Endothelial cell of umbilical vein (primary cell): Measurements from ENCODE around the gene UST. TPM values are rescaled to one million over a fixed set of nuclear protein-coding genes. Genes with fewer than 3 reads are reported as not detected.

ENCODE experiments used
- BruUV-seq: library from RNA; stranded (reverse); fragments of 400-500 nt; replicated peaks from 2 replicates; lab custom pipeline; 2021; lab: Mats Ljungman, UMichigan
- CTCF ChIA-PET: fragments of 300-600, 350-600 bp; sonication (Branson Sonifier 250); formaldehyde crosslinking; loops from one replicate; lab custom pipeline; 2021; ENCODE audit warnings: antibody characterized with exemption, inconsistent platforms; lab: Charles Lee
- POLR2A ChIA-PET: fragments of 300-600, 350-600 bp; sonication (Branson Sonifier 250); formaldehyde crosslinking; loops from one replicate; lab custom pipeline; 2021; ENCODE audit warnings: antibody characterized with exemption, inconsistent platforms; lab: Charles Lee
- DNase-seq: peaks from one replicate; pipeline ENCODE4 v3.0.0-alpha.2; 2011; ENCODE audit warnings: low read depth, low spot score
- FAIRE-seq: peaks from 2 replicates; lab custom pipeline; 2011; peaks lifted over from hg19 to GRCh38; lab: Jason Lieb, UNC
- H2AFZ ChIP-seq: 2 replicates; pipeline ENCODE4 v1.6.0; 2012; ENCODE audit warnings: low read depth, low read length, control low read depth, inconsistent platforms
- H3K27ac ChIP-seq: 2 replicates; pipeline ENCODE4 v1.5.1; 2011; ENCODE audit warnings: low read depth, mild to moderate bottlenecking, control low read depth, low read length, moderate library complexity; ENCODE audit not compliant: insufficient read depth
- H3K27me3 ChIP-seq, 2 experiments: 2 replicates each; pipeline versions ENCODE4 v1.6.0 to v1.6.1; 2011; ENCODE audit warnings: low read length in 2 of 2, mixed read lengths in 1 of 2; ENCODE audit not compliant: control insufficient read depth in 2 of 2, insufficient read depth in 2 of 2
- H3K36me3 ChIP-seq, 2 experiments: 2 replicates in 1 of 2; 3 replicates in 1 of 2; pipeline ENCODE4 v1.5.1; 2011; ENCODE audit warnings: low read length in 2 of 2, mild to moderate bottlenecking in 1 of 2, moderate library complexity in 1 of 2; ENCODE audit not compliant: control insufficient read depth in 2 of 2, insufficient read depth in 2 of 2; ENCODE audit errors: extremely low read depth in 1 of 2
- H3K4me1 ChIP-seq: 3 replicates; pipeline ENCODE4 v1.5.1; 2011; ENCODE audit warnings: mild to moderate bottlenecking, low read length; ENCODE audit not compliant: control insufficient read depth, insufficient read depth; ENCODE audit errors: extremely low read depth
- H3K4me2 ChIP-seq: 2 replicates; pipeline ENCODE4 v1.6.1; 2011; ENCODE audit warnings: low read length, control low read depth, mixed read lengths; ENCODE audit not compliant: insufficient read depth
- H3K4me3 ChIP-seq, 3 experiments: fragments of 200-600 bp in 1 of 3; sonication (generic), shearing (Covaris generic) in 1 of 3; replicated peaks in 1 of 3; 2 replicates each; pipeline ENCODE4 v1.5.1; 2011 to 2016; ENCODE audit warnings: control low read depth in 3 of 3, low read length in 3 of 3, mild to moderate bottlenecking in 2 of 3, inconsistent platforms in 1 of 3, low read depth in 1 of 3, moderate library complexity in 1 of 3; ENCODE audit not compliant: insufficient read depth in 1 of 3
- H3K79me2 ChIP-seq: 2 replicates; pipeline ENCODE4 v1.6.0; 2012; ENCODE audit warnings: low read length, inconsistent platforms; ENCODE audit not compliant: control insufficient read depth, insufficient read depth
- H3K9ac ChIP-seq: replicated peaks from 2 replicates; pipeline ENCODE3; 2011; ENCODE audit warnings: low read length, control low read depth; ENCODE audit not compliant: insufficient read depth; ENCODE audit errors: extremely low read depth
- H3K9me1 ChIP-seq: replicated peaks from 3 replicates; pipeline ENCODE4 v1.6.0; 2011; ENCODE audit warnings: mild to moderate bottlenecking, low read length; ENCODE audit not compliant: control insufficient read depth, insufficient read depth; ENCODE audit errors: extremely low read depth
- H3K9me3 ChIP-seq: replicated peaks from 2 replicates; pipeline ENCODE4 v1.5.1; 2012; ENCODE audit warnings: low read length, inconsistent platforms; ENCODE audit not compliant: control insufficient read depth, insufficient read depth
- H4K20me1 ChIP-seq: replicated peaks from 2 replicates; pipeline ENCODE3; 2011; ENCODE audit warnings: mild to moderate bottlenecking, low read length; ENCODE audit not compliant: control insufficient read depth, insufficient read depth; ENCODE audit errors: extremely low read depth
- EZH2 ChIP-seq: IDR thresholded peaks from 2 replicates; pipeline ENCODE4 v1.6.1; 2012; ENCODE audit warnings: borderline replicate concordance, low read depth, mild to moderate bottlenecking, moderate library complexity, low read length, inconsistent platforms; ENCODE audit not compliant: severe bottlenecking
- FOS ChIP-seq: IDR thresholded peaks from 2 replicates; pipeline ENCODE4 v1.6.1; 2011; ENCODE audit warnings: mild to moderate bottlenecking, low read length, moderate library complexity, borderline replicate concordance; ENCODE audit not compliant: insufficient read depth
- GATA2 ChIP-seq: IDR thresholded peaks from 2 replicates; pipeline ENCODE4 v1.7.0; 2011; ENCODE audit warnings: low read depth, mild to moderate bottlenecking, moderate library complexity, mixed read lengths, low read length; ENCODE audit not compliant: insufficient read length, insufficient read depth
- JUN ChIP-seq: IDR thresholded peaks from 2 replicates; pipeline ENCODE4 v1.6.1; 2011; ENCODE audit warnings: borderline replicate concordance, low read depth; ENCODE audit not compliant: insufficient read length, insufficient read depth
- MAX ChIP-seq: IDR thresholded peaks from 2 replicates; pipeline ENCODE4 v1.6.1; 2011; ENCODE audit not compliant: insufficient read depth, insufficient read length
- MYC ChIP-seq: IDR thresholded peaks from one replicate; pipeline ENCODE4 v1.6.1; 2011; ENCODE audit warnings: mild to moderate bottlenecking, low read depth, low read length
- POLR2A ChIP-seq: IDR thresholded peaks from 2 replicates; pipeline ENCODE4 v1.6.1; 2012; ENCODE audit warnings: low read depth, mild to moderate bottlenecking, control low read depth, low read length
- POLR2AphosphoS5 ChIP-seq: IDR thresholded peaks from 2 replicates; pipeline ENCODE4 v1.6.1; 2012; ENCODE audit warnings: low read depth, mild to moderate bottlenecking, control low read depth, low read length, moderate library complexity; ENCODE audit not compliant: insufficient read depth
- dilution Hi-C: fragments of 300-500 bp; cut with MboI; formaldehyde crosslinking; loops from one replicate; pipeline ENCODE4 v1.15.0; 2019; ENCODE audit warnings: low sequenced_read_pairs; ENCODE audit not compliant: extremely low pct_ligation_motif_present
- intact Hi-C: fragments of 100-400 bp; cut with micrococcal nuclease; formaldehyde crosslinking; loops from one replicate; pipeline ENCODE4 v1.10.0; 2022
- polyA plus RNA-seq, 4 experiments: library from polyadenylated mRNA; depleted of rRNA in 3 of 4; stranded (reverse) in 3 of 4; unstranded in 1 of 4; fragments of >200 nt; gene quantifications; 2 replicates each; pipeline versions ENCODE4 v1.2.1 to v1.2.3, GENCODE V29; 2011 to 2012; ENCODE audit warnings: missing spikeins in 1 of 4
- total RNA-seq: library from RNA; stranded (reverse); gene quantifications from 2 replicates; pipeline ENCODE4 v1.2.3, GENCODE V29; 2021
- TF ChIP-seq, protein P1 (sequence below), 2 donors: IDR thresholded peaks; 1 replicate in 1 of 2; 2 replicates in 1 of 2; pipeline ENCODE4 v1.5.1; 2011; ENCODE audit warnings: low read length in 2 of 2, mild to moderate bottlenecking in 2 of 2, moderate library complexity in 2 of 2, control low read depth in 1 of 2, inconsistent platforms in 1 of 2, low read depth in 1 of 2; ENCODE audit not compliant: insufficient read depth in 1 of 2; ENCODE audit errors: extremely low read depth in 1 of 2

The UST gene
- total and polyA plus RNA-seq, 2 donors (not counting 3 experiments of a cell fraction or from before 2014, with no cell fraction given) = 0.26 to 0.84 TPM

GRCh38 chr6:149046822-149047246, 300.0 kb downstream of the UST start:
- no peaks in the 10 kb centered on the region for H3K9me3 ChIP-seq
- DNase-seq (no peak), FAIRE-seq (no peak)
- no peak overlapping the region for H3K4me3 ChIP-seq
- dilution Hi-C loops = no loop called here
- H3K27ac ChIP-seq = no peak overlapping the region
- ChIA-PET CTCF (interaction anchor here (1.5 to 3.1 kb wide), 2 partner anchors 15 to 18 kb away, joined by 5 to 14 read pairs; no protein-coding TSS in a partner anchor), POLR2A (no interaction called here)
- H3K27me3 ChIP-seq = no peaks in the 10 kb centered on the region
- no peaks in the 10 kb centered on the region for H3K9me1 ChIP-seq
- peaks cover 13% of the 10 kb centered on the region for H3K4me1 ChIP-seq
- intact Hi-C loops = no loop called here
- H4K20me1 ChIP-seq = no peaks in the 10 kb centered on the region
- H3K9ac ChIP-seq = no peak overlapping the region
- H3K4me2 ChIP-seq = no peak overlapping the region
- H3K79me2 ChIP-seq = no peaks in the 10 kb centered on the region
- no peaks in the 10 kb centered on the region for H3K36me3 ChIP-seq
- H2AFZ ChIP-seq = no peak overlapping the region
- TF ChIP-seq GATA2 (no peak), POLR2AphosphoS5 (no peak), JUN (no peak), EZH2 (no peak), MAX (no peak), FOS (no peak), POLR2A (no peak), MYC (no peak)
- TF ChIP-seq, protein P1, sequence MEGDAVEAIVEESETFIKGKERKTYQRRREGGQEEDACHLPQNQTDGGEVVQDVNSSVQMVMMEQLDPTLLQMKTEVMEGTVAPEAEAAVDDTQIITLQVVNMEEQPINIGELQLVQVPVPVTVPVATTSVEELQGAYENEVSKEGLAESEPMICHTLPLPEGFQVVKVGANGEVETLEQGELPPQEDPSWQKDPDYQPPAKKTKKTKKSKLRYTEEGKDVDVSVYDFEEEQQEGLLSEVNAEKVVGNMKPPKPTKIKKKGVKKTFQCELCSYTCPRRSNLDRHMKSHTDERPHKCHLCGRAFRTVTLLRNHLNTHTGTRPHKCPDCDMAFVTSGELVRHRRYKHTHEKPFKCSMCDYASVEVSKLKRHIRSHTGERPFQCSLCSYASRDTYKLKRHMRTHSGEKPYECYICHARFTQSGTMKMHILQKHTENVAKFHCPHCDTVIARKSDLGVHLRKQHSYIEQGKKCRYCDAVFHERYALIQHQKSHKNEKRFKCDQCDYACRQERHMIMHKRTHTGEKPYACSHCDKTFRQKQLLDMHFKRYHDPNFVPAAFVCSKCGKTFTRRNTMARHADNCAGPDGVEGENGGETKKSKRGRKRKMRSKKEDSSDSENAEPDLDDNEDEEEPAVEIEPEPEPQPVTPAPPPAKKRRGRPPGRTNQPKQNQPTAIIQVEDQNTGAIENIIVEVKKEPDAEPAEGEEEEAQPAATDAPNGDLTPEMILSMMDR (IDR thresholded peaks at IDR 0.05; ENCODE audit: extremely low read depth in 1 of 2, insufficient read depth in 1 of 2, low read depth in 1 of 2, low read length in 2 of 2) = no peak
- BruUV-seq = no TSS peak
